GM11168 (cell line): ENCODE results near the gene TENT4B.

Experiments
- in situ Hi-C: fragments of 300-500 bp; cut with MboI; formaldehyde crosslinking; loops from one replicate; pipeline ENCODE4 v1.12.0; 2022; ENCODE audit warnings: low sequenced_read_pairs; ENCODE audit not compliant: unreplicated experiment

TENT4B gene

DNA sequence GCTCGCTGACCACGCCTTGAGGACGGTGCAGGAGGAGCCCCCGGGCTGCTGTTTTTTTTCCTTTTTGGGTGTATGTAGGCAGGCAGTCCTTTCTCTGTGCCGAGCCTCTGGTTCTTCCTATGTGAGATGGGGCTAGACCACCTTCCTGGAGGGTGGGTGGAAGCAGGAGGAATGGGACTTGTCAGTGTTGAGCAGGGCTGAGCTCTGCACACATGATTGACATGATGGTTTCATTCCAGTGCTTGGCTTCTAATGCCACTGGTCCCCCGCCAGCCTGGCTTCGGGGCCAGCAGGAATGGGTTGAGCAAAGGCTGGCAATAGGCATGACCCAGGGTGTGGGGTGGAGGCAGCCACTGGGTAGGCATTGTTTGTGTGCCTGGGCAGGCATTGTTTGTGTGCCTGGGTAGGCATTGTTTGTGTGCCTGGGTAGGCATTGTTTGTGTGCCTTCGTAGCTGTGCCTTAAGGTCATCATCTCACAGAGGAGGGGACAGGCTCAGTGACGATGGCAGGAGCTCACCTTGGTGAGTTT, 99.0 kb downstream of the TENT4B start:
- in situ Hi-C loops, result no loop called here

DNA sequence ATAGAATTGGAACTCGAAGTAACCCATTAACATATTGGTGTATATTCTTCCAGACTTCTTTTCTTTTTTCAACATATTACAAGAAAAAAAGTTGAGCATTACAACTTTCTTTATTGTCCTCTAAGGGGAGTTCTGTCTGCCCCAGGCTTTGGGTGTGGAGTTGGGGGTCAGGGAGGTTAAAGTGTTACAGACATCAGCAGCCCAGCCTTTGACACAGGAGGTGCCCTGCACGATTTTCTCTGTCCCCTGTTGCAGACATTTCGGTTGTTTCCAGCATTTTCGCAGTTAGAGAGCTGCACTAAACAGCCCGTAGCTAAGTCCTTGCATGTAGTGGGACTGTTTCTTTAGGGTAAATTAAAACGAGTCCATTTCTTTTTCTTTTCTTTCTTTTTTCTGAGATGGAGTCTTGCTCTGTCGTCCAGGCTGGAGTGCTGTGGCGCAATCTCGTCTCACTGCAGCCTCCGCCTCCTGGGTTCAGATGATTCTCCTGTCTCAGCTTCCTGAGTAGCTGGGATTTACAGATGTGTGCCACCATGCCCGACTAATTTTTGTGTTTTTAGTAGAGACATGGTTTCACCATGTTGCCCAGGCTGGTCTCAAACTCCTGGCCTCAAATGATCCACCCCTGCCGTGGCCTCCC, 99.9 kb downstream of the TENT4B start:
- in situ Hi-C loops, result no loop called here

DNA sequence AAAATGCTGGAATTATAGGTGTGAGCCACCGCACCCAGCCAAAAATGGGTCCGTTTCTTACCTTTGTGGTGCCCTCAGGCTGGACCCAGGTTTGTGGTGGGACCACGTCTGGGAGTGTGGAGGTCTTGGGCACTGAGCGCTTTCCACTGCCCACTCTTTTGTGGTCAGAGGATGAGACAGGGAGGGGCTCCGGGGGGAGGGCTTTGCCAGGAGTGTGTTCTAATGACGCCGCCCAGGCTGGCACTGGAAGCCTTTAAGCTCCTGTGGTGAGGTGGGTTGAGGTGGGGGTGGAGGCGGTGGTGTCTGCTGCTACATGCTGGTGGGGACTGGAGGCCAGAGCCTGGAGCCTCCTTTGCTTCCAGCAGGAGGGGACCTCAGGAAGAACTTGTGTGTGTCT, 100.4 kb downstream of the TENT4B start:
- in situ Hi-C loops, result no loop called here

DNA sequence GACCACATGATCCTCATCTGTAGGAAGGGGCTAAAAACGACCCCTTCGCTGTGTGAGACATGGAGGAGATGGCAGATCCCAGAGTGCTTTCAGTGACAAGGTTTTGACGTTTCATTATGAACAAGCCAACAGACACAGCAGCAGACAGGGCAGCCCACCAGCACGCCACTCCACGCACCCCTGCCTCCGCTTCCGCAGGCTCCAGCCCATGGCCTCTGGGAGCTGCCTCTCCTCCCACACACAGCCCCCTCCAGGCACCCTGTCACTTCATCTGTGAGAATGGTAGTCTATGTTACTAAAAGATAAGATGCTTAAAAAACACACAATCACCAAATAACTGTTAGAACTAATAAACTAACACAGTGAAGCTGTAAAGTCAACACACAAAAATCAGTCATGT, 101.0 kb downstream of the TENT4B start:
- in situ Hi-C loops, result no loop called here

DNA sequence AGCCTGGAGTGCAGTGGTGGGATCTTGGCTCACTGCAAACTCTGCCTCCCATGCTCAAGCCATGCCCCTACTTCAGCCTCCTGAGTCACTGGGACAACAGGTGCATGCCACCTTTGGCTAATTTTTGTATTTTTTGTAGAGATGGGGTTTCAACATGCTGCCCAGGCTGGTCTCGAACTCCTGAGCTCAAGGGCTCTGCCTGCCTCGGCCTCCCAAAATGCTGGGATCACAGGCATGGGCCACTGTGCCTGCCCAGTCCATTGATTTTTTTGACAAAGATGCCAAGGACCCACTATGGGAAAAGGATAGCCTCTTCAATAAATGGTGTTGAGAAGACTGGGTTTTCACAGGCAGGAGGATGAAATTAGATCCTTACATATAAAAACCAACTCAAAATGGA, 102.4 kb downstream of the TENT4B start:
- in situ Hi-C loops, result no loop called here

DNA sequence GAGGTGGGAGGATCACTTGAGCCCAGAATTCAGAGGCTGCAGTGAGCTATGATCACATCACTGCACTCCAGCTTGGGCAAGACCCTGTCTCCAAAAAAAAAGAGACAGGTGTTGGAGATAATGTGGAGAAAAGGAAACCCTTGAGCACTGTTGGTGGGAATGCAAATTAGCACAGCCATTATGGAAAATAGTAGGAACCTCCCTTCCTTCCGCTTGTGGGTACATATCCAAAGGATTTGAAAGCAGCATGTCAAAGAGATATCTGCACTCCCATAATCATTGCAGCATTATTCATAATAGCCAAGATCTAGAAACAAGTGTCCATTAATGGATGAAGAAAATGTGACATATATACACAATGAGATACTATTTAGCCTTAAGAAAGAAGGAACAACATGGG, 103.5 kb downstream of the TENT4B start:
- in situ Hi-C loops, result no loop called here

DNA sequence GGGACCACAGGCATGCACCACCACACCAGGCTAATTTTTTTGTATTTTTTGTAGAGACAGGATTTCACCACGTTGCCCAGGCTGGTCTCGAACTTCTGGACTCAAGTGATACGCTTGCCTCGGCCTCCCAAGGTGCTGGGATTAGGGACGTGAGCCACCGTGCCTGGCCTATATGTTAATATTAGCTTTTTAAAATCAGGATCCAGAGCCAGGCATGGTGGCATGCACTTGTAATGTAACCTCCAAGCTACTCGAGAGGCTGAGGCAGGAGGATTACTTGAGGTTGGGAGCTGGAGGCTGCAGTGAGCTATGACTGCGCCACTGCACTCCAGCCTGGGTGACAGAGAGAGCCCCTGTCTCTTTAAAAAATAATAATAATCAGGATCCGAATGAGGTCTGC, 104.8 kb downstream of the TENT4B start:
- in situ Hi-C loops, result no loop called here

DNA sequence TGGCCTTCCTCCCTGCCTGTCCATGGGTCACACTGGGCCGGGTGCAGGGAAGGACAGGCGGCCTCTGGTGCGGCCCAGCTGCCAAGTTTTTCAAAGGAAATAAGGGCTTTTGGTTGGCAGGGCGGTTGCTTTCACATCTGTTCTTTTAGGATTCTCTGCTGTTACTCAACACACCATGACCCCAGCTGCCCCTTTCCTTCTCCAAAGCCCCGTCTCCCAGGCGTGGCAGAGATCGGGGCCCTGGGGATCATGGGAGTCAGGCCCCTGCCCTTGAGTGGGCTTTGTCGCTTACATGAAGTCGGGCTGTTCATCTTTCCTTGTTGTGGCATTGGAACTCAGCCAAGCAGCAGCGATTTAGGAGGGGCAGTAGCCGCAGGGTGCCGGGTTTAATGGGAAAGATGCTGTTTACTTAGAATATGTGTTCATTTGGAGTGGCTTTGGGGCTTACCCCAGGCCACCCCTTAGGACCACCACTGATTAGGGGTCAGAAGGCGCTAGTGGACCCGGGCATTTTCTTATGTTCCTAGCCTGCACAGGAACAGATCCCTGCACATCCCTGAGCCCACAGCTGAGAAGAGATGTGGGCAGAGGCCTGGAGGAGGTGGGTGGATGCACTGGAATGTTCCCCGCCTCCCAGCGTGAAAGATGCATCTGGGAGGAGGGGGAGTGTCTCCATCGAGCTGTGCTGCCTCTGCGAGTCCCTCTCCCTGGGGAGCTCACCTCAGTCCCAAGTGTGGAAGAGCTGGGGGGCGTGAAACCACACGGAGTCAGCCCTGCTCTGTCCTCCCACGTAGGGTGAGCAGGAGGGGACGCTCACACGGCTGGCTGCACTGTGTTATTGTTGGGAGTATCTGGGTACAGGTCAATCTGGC, 106.5 kb downstream of the TENT4B start:
- in situ Hi-C loops, result no loop called here

DNA sequence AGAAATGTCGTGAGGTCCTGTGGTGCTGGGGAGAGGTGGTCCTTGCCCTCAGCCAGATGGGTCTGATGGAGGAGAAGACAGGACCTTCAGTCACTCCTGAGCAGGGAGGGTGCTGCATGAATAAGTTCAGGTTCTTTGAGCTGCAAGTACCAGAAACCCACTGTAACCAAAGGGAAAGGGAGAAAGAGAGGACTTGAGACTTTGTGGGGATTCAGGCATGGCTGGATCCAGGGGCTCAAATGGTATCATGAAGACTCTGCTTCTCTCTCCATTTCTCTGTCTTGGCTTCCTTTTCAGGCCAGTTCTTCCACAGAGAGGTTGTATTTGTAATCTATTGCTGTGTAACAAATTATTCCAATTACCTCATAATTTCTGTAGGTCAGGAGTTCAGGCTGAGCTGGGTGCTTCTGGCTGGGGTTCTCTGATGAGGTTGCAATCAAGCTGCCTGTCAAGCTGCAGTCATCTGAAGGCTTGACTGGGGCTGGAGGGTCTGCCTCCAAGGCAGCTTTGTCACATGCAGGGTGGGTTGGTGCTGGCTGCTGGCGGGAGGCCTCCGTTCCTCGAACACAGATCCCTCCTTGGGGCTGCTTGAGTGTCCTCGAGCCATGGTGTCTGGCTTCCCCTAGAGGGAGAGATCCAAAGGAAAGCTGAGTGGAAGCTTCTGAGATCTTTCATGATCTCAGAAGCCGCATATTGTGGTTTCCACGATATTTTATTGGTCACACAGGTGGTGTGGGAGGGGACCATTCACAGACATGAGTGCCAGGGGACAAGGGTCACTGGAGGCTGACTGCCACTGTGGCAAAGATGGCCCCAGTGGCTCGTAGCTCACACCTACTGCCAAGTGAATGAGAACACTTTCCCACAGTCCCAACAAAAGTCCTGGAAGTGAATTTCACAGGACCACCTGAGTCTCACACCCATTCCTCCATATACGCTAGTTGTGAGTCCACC, 107.4 kb downstream of the TENT4B start:
- in situ Hi-C loops, result no loop called here

DNA sequence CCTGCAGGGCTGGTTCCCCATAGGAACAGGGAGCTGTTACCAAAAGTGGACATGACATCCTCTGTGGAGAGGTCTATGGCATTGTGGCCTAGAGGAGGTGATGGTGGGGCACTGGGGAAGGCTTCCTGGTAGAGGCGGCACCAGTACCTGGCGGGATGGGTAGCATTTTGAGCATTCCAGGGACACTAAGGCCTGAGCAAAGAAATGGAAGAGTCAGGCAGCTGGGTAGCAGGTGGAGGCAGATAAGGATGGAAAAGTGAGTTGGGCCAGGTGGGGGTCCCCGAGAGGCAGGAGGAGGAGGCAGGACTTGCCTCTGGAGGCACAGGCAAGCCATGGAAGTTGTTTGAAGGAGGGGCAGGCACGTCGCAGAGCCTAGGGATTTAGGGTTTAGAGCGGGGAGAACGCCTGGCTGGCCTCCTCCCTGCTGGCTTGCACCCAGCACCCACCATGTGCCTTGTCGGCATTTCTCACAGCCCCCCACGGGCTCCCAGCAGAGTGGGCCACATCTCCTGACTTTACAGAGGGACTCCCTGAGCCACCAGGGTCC, 108.1 kb downstream of the TENT4B start:
- in situ Hi-C loops, result no loop called here

DNA sequence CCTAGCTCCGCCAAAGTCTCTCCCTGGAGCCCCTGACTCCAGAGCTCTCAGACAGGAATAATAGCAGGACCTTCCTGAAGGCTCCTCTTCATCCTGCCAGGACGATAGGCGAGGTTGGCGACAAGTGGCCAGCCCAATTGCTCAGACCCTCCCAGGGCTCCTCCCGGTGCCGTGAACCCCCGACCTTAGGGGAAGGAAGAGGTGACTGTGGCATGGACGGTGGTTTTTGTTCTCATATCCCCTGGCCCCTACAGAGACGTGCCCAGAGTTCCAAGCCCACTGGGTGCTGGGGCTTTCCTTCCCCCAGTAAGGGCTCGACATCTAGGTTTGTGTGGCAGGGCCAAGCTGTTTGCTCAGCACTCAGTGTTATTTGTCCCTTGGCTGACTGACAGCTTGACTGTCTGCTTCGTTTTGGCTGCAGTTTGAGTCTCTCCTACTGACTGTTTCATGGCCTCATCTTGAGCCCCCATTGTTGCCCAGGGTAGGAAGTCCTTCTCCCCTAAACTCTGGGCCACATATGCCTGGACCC, 108.7 kb downstream of the TENT4B start:
- in situ Hi-C loops, result no loop called here

DNA sequence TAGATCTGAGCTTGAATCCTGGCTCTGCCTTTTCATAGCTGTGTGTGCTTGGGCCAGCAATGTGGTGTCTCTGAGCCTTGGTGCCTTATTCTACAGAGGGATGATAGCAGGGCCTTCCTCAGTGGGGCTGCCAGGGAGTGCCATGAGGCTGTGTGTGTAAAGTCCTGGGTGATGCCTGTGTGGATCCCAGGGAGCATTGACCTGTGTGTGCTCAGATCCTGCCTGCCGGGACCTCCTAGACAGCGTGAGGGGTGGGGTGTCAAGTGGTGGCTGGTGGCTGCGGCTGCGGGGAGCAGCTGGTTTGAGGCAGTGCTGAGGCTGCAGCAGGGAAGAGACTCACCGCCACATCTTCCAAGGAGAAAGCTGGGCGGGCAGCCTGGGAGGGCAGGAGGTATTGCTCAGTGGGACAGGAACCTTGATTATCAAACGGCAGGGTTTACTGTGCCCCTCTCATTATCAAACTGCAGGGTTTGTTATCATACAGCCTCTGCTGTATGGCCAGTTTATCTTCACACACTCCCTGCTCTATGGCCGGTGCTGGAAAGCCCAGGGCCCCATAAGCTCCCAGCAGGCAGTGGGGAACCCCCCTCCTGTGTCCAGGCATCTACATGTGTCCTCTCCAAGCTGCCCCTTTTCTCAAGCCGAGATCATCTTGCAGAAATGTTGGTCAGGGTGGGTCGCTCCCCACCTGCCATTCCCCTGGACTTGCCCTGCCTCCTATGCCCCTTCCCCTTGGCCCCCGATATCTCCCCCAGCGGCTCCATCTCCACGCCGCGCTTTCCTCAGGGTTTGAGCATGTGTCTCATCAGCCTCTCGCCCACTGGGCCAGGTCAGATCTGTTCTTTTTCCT, 110.2 kb downstream of the TENT4B start:
- in situ Hi-C loops, result no loop called here

DNA sequence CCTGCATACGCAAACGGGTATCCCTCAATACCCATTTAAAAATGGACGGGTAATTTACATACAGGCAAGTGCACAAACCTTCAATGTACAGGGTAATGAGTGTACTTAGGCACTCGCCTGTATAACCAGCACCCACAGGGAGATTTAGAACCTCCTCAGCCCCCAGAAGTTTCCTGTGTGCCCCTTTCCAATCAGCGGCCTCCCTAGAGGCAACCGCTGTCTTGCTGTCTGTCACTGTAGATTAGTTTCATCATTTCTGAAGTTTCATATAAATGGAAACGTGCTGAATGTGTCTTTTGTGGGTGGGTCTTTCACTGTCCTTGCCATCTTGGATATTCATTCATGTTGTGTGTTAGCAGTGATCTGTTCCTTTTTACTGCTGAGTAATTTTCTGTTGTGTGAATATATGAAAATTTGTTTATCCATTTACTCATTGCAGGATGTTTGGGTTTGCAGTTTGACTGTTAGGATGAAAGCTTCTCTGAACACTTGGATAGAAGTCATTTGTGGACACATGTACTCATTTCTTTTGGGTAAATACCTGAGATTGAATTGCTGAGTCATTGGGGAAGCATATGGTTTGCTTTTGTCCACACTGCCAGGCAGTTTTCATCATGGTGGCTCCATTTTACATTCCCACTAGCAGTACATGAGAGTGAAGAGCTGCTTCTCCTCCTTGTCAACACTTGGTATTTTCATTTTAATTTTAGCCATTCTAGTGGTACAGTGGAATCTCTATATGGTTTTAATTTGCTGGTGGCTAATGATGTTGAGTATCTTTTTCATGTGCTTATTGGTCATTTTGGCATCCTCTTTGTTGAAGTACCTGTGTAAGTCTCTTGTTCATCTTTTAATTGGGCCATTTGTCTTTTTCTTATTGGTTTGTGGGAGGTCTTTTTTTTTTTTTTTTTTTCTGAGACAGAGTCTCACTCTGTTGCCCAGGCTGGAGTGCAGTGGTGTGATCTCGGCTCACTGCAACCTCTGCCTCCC, 111.1 kb downstream of the TENT4B start:
- in situ Hi-C loops, result no loop called here

DNA sequence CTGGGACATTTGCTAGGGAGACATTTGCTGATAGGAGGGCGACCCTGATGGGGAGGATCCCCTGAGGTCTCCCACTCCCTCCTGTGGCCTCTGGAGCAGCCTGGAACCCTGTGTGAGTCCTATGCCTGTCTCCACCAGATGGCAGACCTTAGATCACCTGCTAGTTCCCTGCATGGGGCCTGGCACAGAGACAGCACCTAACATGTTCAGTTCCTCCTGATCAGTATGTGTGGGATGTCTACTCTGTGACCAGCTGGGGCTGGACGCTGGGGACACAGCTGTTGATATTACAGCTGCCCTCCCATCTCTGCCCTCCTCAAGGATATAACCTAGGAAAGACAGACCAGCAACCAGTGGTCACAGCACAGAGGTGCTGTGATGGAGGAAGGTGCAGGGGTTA, 112.2 kb downstream of the TENT4B start:
- in situ Hi-C loops, result no loop called here

DNA sequence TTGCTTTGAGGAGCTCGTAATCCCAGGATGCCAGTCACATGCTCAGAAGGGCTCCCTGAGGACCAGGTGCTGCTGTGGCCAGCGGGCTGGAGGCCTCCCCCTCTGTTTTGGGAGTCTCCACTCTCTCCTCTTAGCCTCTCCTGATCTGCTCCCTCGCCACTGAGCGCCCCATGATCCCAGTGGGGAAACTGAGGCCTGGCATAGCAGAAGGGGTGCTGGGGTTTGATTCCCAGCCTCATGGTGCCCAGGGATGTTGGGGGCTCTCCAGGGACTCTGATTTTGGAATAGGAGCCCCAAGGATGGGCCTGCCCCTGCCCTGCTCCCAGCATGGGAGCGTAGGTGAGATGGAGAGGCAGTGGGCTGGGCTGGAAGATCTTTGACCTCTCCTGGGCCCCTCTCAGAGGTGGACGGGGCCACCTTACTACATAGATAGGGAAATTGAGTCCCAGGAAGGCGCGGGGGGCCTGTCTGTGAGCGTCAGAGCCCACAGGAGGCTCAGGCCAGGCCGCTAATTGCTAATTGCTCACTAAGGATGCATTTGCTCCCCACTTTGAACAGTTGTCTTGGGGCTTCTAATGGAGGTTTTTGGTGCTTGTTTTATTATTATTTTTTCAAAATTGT, 112.7 kb downstream of the TENT4B start:
- in situ Hi-C loops, result no loop called here

DNA sequence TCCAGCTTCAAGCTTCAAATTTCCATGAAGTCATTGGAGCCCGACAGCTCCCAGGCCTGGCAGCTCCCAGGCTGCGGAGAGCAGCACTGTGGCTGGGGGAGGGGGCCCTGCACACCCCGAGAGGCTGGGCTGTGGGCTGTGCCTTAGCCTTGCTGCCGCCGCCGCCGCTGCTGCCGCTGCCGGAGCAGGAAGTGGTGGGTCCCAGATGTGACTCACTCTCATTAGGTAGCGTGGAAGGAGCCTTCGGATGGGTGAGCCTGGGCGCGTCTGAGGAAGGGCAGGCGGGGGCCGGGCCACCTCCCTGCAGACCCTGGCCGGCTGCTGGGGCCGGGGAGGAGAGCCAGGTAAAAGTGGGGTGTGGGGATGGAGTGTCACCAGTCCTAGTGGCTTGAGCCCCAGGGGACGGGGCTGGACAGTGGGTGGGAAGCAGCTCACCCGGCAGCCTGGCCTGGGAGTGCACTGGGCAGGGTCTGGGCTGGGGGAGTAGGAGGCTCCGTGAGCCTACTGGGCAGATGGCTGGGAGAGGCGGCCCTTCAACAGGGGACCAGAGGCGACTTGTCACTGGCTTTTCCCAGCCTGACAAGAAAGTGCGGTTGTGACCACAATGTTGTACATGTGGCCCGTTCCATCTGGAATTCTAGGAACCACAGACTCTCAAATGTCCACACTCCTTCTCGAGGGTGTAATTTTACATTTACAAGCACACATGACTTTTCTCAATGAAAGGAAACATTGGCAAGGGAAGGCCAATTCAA, 113.4 kb downstream of the TENT4B start, which contains the start of gene ADCY7:
Gene ADCY7 (plus strand): TSS at position 215 of the 755 bp plus-strand sequence. CDS start 21,629 bp downstream, outside the sequence.
- in situ Hi-C loops, result no loop called here
